ENCODE measurements around the gene ANK2. TPM values are rescaled to one million over a fixed set of nuclear protein-coding genes. Genes with fewer than 3 reads are reported as not detected.

ANK2 gene
- total RNA-seq, 1 donor, result 79.6 TPM

DNA sequence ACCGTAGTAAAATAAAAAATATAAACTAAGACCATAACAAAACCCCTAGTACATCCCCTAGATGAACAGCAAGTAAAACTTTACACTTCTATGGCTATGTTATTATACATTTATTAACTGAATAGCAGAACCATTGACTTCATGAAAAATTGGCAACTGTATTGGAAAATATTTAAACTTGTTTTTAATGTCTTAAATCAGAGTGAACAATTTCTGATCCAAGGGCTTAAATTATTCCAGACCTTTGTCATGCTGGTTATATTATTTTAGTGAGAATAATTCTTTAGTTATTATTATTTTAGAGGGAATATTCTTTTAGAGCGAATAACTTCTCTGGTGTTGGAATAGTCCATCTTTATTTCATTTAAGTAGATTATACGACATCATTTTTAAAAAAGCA, 265.0 kb downstream of the ANK2 start:
- Histone ChIP-seq H3K9me3 (ENCODE audit: low read depth, low read length) (no peaks in the 10 kb centered on the region), H3K4me1 (ENCODE audit: insufficient read depth, low read length) (no peaks in the 10 kb centered on the region), H4K20me1 (ENCODE audit: insufficient read depth, low read length) (no peaks in the 10 kb centered on the region), H3K4me2 (ENCODE audit: insufficient read depth, low read length) (no peak overlapping the region), H3K27ac (ENCODE audit: low read depth, low read length) (no peak overlapping the region), H3K4me3 (ENCODE audit: insufficient read depth, low read length) (no peak overlapping the region), H2AFZ (ENCODE audit: low read length) (no peak overlapping the region), H3K27me3 (ENCODE audit: insufficient read depth, low read length) (no peaks in the 10 kb centered on the region), H3K36me3 (ENCODE audit: insufficient read depth, low read length) (no peaks in the 10 kb centered on the region), H3K79me2 (ENCODE audit: insufficient read depth, low read length) (no peaks in the 10 kb centered on the region)
- no peak for DNase-seq (ENCODE audit: insufficient read length, low spot score, missing footprints)
- TF ChIP-seq CTCF (IDR thresholded peaks at IDR 0.05; ENCODE audit: extremely low read depth, low read depth, low read length), result no peak

GRCh38 chr4:113316879-113317278, 267.4 kb downstream of the ANK2 start:
- no peak overlapping the region for H2AFZ ChIP-seq (ENCODE audit: low read length)
- no peak for TF ChIP-seq CTCF (IDR thresholded peaks at IDR 0.05; ENCODE audit: extremely low read depth, low read depth, low read length)
- no peak overlapping the region for H3K27ac ChIP-seq (ENCODE audit: low read depth, low read length)
- H3K27me3 ChIP-seq (ENCODE audit: insufficient read depth, low read length), result no peaks in the 10 kb centered on the region
- H3K4me1 ChIP-seq (ENCODE audit: insufficient read depth, low read length), result no peaks in the 10 kb centered on the region
- H4K20me1 ChIP-seq (ENCODE audit: insufficient read depth, low read length), result no peaks in the 10 kb centered on the region
- no peak overlapping the region for H3K4me3 ChIP-seq (ENCODE audit: insufficient read depth, low read length)
- H3K9me3 ChIP-seq (ENCODE audit: low read depth, low read length), result no peaks in the 10 kb centered on the region
- no peaks in the 10 kb centered on the region for H3K36me3 ChIP-seq (ENCODE audit: insufficient read depth, low read length)
- H3K79me2 ChIP-seq (ENCODE audit: insufficient read depth, low read length), result no peaks in the 10 kb centered on the region
- H3K4me2 ChIP-seq (ENCODE audit: insufficient read depth, low read length), result no peak overlapping the region
- DNase-seq (ENCODE audit: insufficient read length, low spot score, missing footprints), result no peak

- no peaks in the 10 kb centered on the region for H3K9me3 ChIP-seq (ENCODE audit: low read depth, low read length)
- no peak overlapping the region for H2AFZ ChIP-seq (ENCODE audit: low read length)
- H3K4me3 ChIP-seq (ENCODE audit: insufficient read depth, low read length), result no peak overlapping the region
- no peaks in the 10 kb centered on the region for H3K27me3 ChIP-seq (ENCODE audit: insufficient read depth, low read length)
- no peaks in the 10 kb centered on the region for H4K20me1 ChIP-seq (ENCODE audit: insufficient read depth, low read length)
- no peaks in the 10 kb centered on the region for H3K4me1 ChIP-seq (ENCODE audit: insufficient read depth, low read length)
- DNase-seq (ENCODE audit: insufficient read length, low spot score, missing footprints), result no peak
- H3K36me3 ChIP-seq (ENCODE audit: insufficient read depth, low read length), result no peaks in the 10 kb centered on the region
- H3K27ac ChIP-seq (ENCODE audit: low read depth, low read length), result no peak overlapping the region
- no peaks in the 10 kb centered on the region for H3K79me2 ChIP-seq (ENCODE audit: insufficient read depth, low read length)
- TF ChIP-seq CTCF (IDR thresholded peaks at IDR 0.05; ENCODE audit: extremely low read depth, low read depth, low read length), result no peak
- H3K4me2 ChIP-seq (ENCODE audit: insufficient read depth, low read length), result no peak overlapping the region
Observed at GRCh38 chr4:113317523-113317922, 268.1 kb downstream of the ANK2 start.

DNA sequence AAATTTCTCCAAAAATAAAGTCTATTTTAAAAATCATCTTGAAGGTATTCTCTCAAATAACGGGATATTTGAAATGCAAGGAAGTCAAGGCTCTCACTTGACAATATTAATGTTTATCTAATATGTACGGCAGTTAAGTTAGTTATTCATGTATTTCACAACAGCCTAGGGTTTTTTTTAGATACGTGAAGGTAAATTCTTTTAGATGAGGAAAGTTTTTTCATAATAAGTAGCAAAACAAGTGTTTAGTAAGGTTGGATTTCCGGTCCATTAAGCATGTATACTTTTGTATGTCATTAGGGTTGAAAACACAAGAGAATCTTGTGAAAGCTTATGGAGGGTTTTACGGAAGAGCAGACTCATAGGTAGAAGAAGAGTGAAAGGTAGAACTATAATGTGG, 273.3 kb downstream of the ANK2 start:
- H3K27ac ChIP-seq (ENCODE audit: low read depth, low read length), result no peak overlapping the region
- no peak for DNase-seq (ENCODE audit: insufficient read length, low spot score, missing footprints)
- H3K27me3 ChIP-seq (ENCODE audit: insufficient read depth, low read length), result no peaks in the 10 kb centered on the region
- H3K4me3 ChIP-seq (ENCODE audit: insufficient read depth, low read length), result no peak overlapping the region
- H3K79me2 ChIP-seq (ENCODE audit: insufficient read depth, low read length), result no peaks in the 10 kb centered on the region
- no peaks in the 10 kb centered on the region for H3K36me3 ChIP-seq (ENCODE audit: insufficient read depth, low read length)
- no peaks in the 10 kb centered on the region for H3K9me3 ChIP-seq (ENCODE audit: low read depth, low read length)
- H3K4me2 ChIP-seq (ENCODE audit: insufficient read depth, low read length), result no peak overlapping the region
- no peak for TF ChIP-seq CTCF (IDR thresholded peaks at IDR 0.05; ENCODE audit: extremely low read depth, low read depth, low read length)
- no peak overlapping the region for H2AFZ ChIP-seq (ENCODE audit: low read length)
- H3K4me1 ChIP-seq (ENCODE audit: insufficient read depth, low read length), result no peaks in the 10 kb centered on the region
- H4K20me1 ChIP-seq (ENCODE audit: insufficient read depth, low read length), result no peaks in the 10 kb centered on the region
